ENCODE measurements around the gene CCL1. TPM values are rescaled to one million over a fixed set of nuclear protein-coding genes. Genes with fewer than 3 reads are reported as not detected.

The CCL1 gene
- total RNA-seq, 1 experiment from 2014 or later = not detected

DNA sequence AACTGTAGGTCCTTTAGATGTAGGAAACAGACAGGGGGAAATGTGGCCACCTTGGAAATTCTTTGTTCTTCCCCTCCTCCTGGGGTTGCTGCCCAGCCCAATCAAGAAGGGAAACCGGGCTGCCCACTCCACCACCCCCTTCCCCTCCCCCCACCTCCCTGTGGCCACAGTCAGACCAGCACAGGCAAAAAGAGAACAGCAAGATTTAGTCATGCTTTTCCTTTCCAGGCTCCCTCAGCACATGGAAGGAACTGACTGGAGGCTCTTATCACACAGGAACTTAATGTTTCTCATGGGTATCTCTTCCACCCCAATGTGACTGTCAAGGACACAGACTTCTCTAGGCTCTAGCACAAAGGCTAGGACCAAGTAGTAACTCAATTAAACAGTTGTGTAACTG, 3.0 kb upstream of the CCL1 start:
- Mint-ChIP-seq H3K9me3 (ENCODE audit: low read depth, unreplicated experiment) (no peaks in the 10 kb centered on the region), H3K36me3 (ENCODE audit: insufficient read depth, unreplicated experiment) (no peaks in the 10 kb centered on the region), H3K27me3 (ENCODE audit: unreplicated experiment) (peaks cover 51% of the 10 kb centered on the region), H3K27ac (ENCODE audit: unreplicated experiment) (no peak overlapping the region), H3K4me3 (ENCODE audit: low read depth, unreplicated experiment) (no peak overlapping the region), H3K4me1 (ENCODE audit: low read depth, unreplicated experiment) (no peaks in the 10 kb centered on the region)
- DNase-seq = no peak
- CTCF ChIA-PET = no interaction called here
- BruUV-seq (replicated peaks) = no TSS peak
- no peak for TF ChIP-seq CTCF (IDR thresholded peaks at IDR 0.05; ENCODE audit: unreplicated experiment)
- intact Hi-C loops (cut with micrococcal nuclease; ENCODE audit: unreplicated experiment) = no loop called here

- no peak for TF ChIP-seq CTCF (IDR thresholded peaks at IDR 0.05; ENCODE audit: unreplicated experiment)
- CTCF ChIA-PET = interaction anchor here (0.6 kb wide), 1 partner anchor 1674 kb away, joined by 7 read pairs; no protein-coding TSS in a partner anchor
- intact Hi-C loops (cut with micrococcal nuclease; ENCODE audit: unreplicated experiment) = no loop called here
- Mint-ChIP-seq H3K27me3 (ENCODE audit: unreplicated experiment) (peaks cover 51% of the 10 kb centered on the region), H3K27ac (ENCODE audit: unreplicated experiment) (no peak overlapping the region), H3K4me3 (ENCODE audit: low read depth, unreplicated experiment) (no peak overlapping the region), H3K4me1 (ENCODE audit: low read depth, unreplicated experiment) (no peaks in the 10 kb centered on the region), H3K36me3 (ENCODE audit: insufficient read depth, unreplicated experiment) (no peaks in the 10 kb centered on the region), H3K9me3 (ENCODE audit: low read depth, unreplicated experiment) (no peaks in the 10 kb centered on the region)
- no TSS peak for BruUV-seq (replicated peaks)
- DNase-seq = no peak
Measured at GRCh38 chr17:34365340-34365739, 2.3 kb upstream of the CCL1 start.

- no peak for DNase-seq
- intact Hi-C loops (cut with micrococcal nuclease; ENCODE audit: unreplicated experiment) = loop anchor here (5.0 kb wide), 1 partner anchor 282 kb away; no protein-coding TSS in a partner anchor
- no peak overlapping the region for H3K4me3 Mint-ChIP-seq (ENCODE audit: low read depth, unreplicated experiment)
- no TSS peak for BruUV-seq (replicated peaks)
- H3K9me3 Mint-ChIP-seq (ENCODE audit: low read depth, unreplicated experiment) = no peaks in the 10 kb centered on the region
- CTCF ChIA-PET = no interaction called here
- H3K36me3 Mint-ChIP-seq (ENCODE audit: insufficient read depth, unreplicated experiment) = no peaks in the 10 kb centered on the region
- peaks cover 52% of the 10 kb centered on the region for H3K27me3 Mint-ChIP-seq (ENCODE audit: unreplicated experiment)
- no peaks in the 10 kb centered on the region for H3K4me1 Mint-ChIP-seq (ENCODE audit: low read depth, unreplicated experiment)
- no peak overlapping the region for H3K27ac Mint-ChIP-seq (ENCODE audit: unreplicated experiment)
- TF ChIP-seq CTCF (IDR thresholded peaks at IDR 0.05; ENCODE audit: unreplicated experiment) = no peak
Measured at GRCh38 chr17:34364751-34365150, 1.7 kb upstream of the CCL1 start.

DNA sequence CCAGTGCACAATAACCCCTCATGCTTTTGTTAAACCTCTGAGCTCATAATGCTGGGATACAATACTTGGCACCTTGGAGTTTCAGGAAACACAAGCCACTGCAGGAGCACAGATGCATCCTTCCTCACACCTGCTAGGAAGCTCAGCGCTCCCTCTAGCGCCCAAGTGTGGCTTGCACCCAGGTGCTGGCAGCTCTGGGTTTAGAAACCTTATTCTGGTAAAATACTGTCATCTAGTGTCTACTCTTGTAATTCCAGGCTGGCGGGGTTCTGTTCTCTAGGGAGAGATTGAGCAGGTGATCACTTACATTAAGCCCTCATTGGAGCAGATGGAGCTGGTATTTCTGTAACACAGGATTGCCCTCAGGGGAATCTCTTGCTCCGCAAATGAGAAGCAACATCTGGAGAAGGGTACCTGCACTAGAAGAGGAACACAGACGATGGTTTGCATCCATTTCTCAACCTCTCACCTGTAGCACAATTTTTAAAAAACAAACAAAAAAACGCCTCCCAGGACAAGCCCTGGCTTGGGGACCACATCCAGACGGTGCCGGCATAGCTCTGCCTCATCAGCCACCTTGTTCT, 1.5 kb downstream of the CCL1 start:
- Mint-ChIP-seq H3K4me1 (ENCODE audit: low read depth, unreplicated experiment) (no peaks in the 10 kb centered on the region), H3K27me3 (ENCODE audit: unreplicated experiment) (peaks cover 83% of the 10 kb centered on the region), H3K9me3 (ENCODE audit: low read depth, unreplicated experiment) (no peaks in the 10 kb centered on the region), H3K27ac (ENCODE audit: unreplicated experiment) (no peak overlapping the region), H3K4me3 (ENCODE audit: low read depth, unreplicated experiment) (no peak overlapping the region), H3K36me3 (ENCODE audit: insufficient read depth, unreplicated experiment) (no peaks in the 10 kb centered on the region)
- intact Hi-C loops (cut with micrococcal nuclease; ENCODE audit: unreplicated experiment) = loop anchor here (1.0 to 5.0 kb wide), 3 partner anchors 161 to 279 kb away; no protein-coding TSS in a partner anchor
- peak; percentile 84 for TF ChIP-seq CTCF (IDR thresholded peaks at IDR 0.05; ENCODE audit: unreplicated experiment)
- peak; percentile 91 for DNase-seq
- BruUV-seq (replicated peaks) = no TSS peak
- CTCF ChIA-PET = interaction anchor here (0.6 to 4.0 kb wide), 17 partner anchors 9 to 215 kb away, joined by 3 to 95 read pairs (median 4); no protein-coding TSS in a partner anchor

Data from Calu3 (cell line).